ENCODE data around the gene OPCML.

- TF ChIP-seq EZH2 (conservative IDR thresholded peaks at IDR 0.05; ENCODE audit: low read depth, low read length): no peak
- TF ChIP-seq POLR2AphosphoS5 (IDR thresholded peaks at IDR 0.05; ENCODE audit: low read depth, low read length): no peak
- no peak for TF ChIP-seq RBM39 (IDR thresholded peaks at IDR 0.05; ENCODE audit: low read depth, low read length, poor library complexity, severe bottlenecking)
- no peak for TF ChIP-seq ZNF878 (CRISPR knock-in tag; IDR thresholded peaks at IDR 0.05)
Observed at GRCh38 chr11:132438418-132438817, 1093.9 kb downstream of the OPCML start.

Data from HepG2 (cell line).